Measurements from ENCODE around the gene EPHA1.

Gene EPHA1

GRCh38 chr7:143391462-143392404 is 16.9 kb downstream of the EPHA1 start:
- H3K4me3 ChIP-seq (ENCODE audit: low read depth, low read length): no peak overlapping the region
- DNase-seq (ENCODE audit: low read depth): no peak
- TF ChIP-seq CTCF (IDR thresholded peaks at IDR 0.05; ENCODE audit: control insufficient read depth, extremely low read depth, insufficient read depth): no peak

GRCh38 chr7:143390773-143391317 is 17.8 kb downstream of the EPHA1 start:
- no peak for DNase-seq (ENCODE audit: low read depth)
- no peak overlapping the region for H3K4me3 ChIP-seq (ENCODE audit: low read depth, low read length)
- no peak for TF ChIP-seq CTCF (IDR thresholded peaks at IDR 0.05; ENCODE audit: control insufficient read depth, extremely low read depth, insufficient read depth)

- H3K4me3 ChIP-seq (ENCODE audit: low read depth, low read length): no peak overlapping the region
- no peak for TF ChIP-seq CTCF (IDR thresholded peaks at IDR 0.05; ENCODE audit: control insufficient read depth, extremely low read depth, insufficient read depth)
- no peak for DNase-seq (ENCODE audit: low read depth)
Measured at GRCh38 chr7:143390104-143390772, 18.4 kb downstream of the EPHA1 start.

- H3K4me3 ChIP-seq (ENCODE audit: low read depth, low read length): no peak overlapping the region
- no peak for TF ChIP-seq CTCF (IDR thresholded peaks at IDR 0.05; ENCODE audit: control insufficient read depth, extremely low read depth, insufficient read depth)
- DNase-seq (ENCODE audit: low read depth): no peak
Measured at GRCh38 chr7:143389316-143390103, 19.1 kb downstream of the EPHA1 start.

- no peak overlapping the region for H3K4me3 ChIP-seq (ENCODE audit: low read depth, low read length)
- DNase-seq (ENCODE audit: low read depth): no peak
- TF ChIP-seq CTCF (IDR thresholded peaks at IDR 0.05; ENCODE audit: control insufficient read depth, extremely low read depth, insufficient read depth): no peak
Measured at GRCh38 chr7:143388491-143389101, 20.1 kb downstream of the EPHA1 start.

GRCh38 chr7:143388051-143388450 is 20.6 kb downstream of the EPHA1 start:
- DNase-seq (ENCODE audit: low read depth): no peak

More at GRCh38 chr7:143388051-143388450, 20.6 kb downstream of the EPHA1 start:
- H3K4me3 ChIP-seq (ENCODE audit: low read depth, low read length): no peak overlapping the region
- no peak for TF ChIP-seq CTCF (IDR thresholded peaks at IDR 0.05; ENCODE audit: control insufficient read depth, extremely low read depth, insufficient read depth)
